ENCODE data around the gene PPP1R18. TPM values are rescaled to one million over a fixed set of nuclear protein-coding genes. Genes with fewer than 3 reads are reported as not detected.

Gene PPP1R18
- total and polyA plus RNA-seq, 2 experiments from 2014 or later, result 13.0 to 43.5 TPM

DNA sequence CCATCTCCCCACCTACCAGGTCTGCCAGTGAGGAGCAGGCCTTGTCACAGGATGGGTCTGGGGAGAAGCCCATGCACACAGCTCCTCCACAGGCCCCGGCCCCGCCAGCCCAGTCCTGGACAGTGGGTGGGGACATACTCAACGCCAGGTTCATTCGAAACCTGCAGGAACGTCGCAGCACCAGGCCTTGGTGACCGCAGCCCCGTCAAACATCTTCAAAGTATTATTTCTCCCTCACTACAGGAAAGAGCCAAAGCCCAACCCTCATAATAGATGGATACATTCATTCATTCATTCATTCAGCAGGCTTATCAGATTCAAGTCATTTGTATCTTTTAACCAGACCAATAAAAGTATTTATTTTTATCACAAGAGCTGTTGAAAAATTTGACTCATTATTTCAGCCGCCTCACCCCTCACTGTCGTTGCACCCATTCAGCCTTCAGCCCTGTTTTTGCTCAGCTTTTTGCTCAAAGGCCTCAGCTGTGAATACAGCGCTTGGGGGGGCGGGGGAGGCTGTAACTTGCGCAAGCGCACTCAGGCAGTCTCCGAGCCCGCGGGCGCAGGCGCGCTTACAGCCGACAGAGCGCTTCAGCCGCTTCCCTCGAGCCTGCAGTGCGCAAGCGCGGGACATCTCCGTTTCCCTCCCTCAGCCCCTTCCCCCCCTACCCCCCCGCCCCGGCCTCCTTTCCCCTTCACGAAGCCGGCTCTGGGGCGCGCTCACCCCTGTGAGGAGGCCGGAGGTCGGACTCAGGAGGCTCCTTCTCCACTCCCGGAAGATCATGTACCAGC lies 39.8 kb downstream of the PPP1R18 start, which contains the start of gene C6orf136:
Gene C6orf136, plus strand, starts transcription at position 684 of the 792 bp plus-strand sequence. Its CDS starts 99 bp downstream, at position 783.
- no peaks in the 10 kb centered on the region for H3K27me3 ChIP-seq
- peak within 1 kb of the TSS; percentile 64 for H3K4me3 ChIP-seq
- TF ChIP-seq, protein P1, sequence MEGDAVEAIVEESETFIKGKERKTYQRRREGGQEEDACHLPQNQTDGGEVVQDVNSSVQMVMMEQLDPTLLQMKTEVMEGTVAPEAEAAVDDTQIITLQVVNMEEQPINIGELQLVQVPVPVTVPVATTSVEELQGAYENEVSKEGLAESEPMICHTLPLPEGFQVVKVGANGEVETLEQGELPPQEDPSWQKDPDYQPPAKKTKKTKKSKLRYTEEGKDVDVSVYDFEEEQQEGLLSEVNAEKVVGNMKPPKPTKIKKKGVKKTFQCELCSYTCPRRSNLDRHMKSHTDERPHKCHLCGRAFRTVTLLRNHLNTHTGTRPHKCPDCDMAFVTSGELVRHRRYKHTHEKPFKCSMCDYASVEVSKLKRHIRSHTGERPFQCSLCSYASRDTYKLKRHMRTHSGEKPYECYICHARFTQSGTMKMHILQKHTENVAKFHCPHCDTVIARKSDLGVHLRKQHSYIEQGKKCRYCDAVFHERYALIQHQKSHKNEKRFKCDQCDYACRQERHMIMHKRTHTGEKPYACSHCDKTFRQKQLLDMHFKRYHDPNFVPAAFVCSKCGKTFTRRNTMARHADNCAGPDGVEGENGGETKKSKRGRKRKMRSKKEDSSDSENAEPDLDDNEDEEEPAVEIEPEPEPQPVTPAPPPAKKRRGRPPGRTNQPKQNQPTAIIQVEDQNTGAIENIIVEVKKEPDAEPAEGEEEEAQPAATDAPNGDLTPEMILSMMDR (IDR thresholded peaks at IDR 0.05; ENCODE audit: low read depth, low read length), result no peak
- peak; percentile 93 to 95 for DNase-seq (ENCODE audit: low read depth in 1 of 2, low spot score in 1 of 2)
- H3K27ac ChIP-seq, result peak within 1 kb of the TSS; percentile 83
- H3K9me3 ChIP-seq (ENCODE audit: low read depth), result no peaks in the 10 kb centered on the region
- peaks cover 7% of the 10 kb centered on the region for H3K4me1 ChIP-seq (ENCODE audit: low read depth)
- H3K36me3 ChIP-seq, result peaks cover 10% of the 10 kb centered on the region

DNA sequence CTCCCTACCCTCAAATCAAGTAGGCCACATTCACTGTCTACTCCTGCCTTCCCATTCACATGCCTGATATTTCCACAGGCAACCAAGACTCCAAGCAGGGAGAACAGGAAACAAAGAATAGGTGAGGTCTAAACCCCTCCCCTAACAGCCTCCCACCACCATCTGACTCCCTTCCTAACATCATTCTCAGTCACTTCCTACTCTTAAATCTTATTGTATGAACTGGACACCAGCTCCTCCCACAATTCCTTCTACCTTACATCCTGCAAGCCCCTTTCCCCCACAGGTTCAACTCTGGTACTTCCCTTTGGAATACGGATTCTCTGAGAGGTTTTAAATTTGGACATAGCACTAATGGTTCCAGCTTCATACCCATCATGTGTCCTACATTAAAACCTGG lies 40.5 kb downstream of the PPP1R18 start:
- no peak overlapping the region for H3K4me3 ChIP-seq
- no peaks in the 10 kb centered on the region for H3K9me3 ChIP-seq (ENCODE audit: low read depth)
- H3K4me1 ChIP-seq (ENCODE audit: low read depth), result peaks cover 7% of the 10 kb centered on the region
- H3K27me3 ChIP-seq, result no peaks in the 10 kb centered on the region
- no peak for DNase-seq (ENCODE audit: low read depth in 1 of 2, low spot score in 1 of 2)
- TF ChIP-seq, protein P1 (IDR thresholded peaks at IDR 0.05; ENCODE audit: low read depth, low read length), result no peak
- H3K36me3 ChIP-seq, result peaks cover 8% of the 10 kb centered on the region
- peak overlapping the region; percentile 60 for H3K27ac ChIP-seq

DNA sequence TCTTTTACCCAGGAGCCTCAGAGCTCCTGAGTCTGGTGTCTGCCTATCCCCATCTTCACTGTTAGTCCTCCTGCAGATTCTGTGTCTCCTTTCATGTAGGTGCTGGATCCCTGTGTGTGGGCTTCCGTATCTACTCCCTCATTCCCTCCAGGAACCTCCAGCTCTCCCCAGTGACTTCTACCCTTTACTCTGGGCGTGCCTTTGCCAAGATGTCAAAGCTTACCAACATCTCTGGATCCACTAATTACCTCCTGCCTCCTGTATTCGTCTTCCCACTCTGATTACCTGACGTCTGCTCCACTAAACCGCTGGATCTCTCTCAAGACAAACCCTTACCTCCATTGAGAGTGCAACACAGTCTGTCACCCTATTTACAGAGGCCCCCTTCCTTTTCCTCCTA lies 41.7 kb downstream of the PPP1R18 start:
- DNase-seq (ENCODE audit: low read depth in 1 of 2, low spot score in 1 of 2), result no peak
- H3K4me1 ChIP-seq (ENCODE audit: low read depth), result peaks cover 7% of the 10 kb centered on the region
- peak overlapping the region; percentile 54 for H3K27ac ChIP-seq
- H3K9me3 ChIP-seq (ENCODE audit: low read depth), result no peaks in the 10 kb centered on the region
- TF ChIP-seq, protein P1 (IDR thresholded peaks at IDR 0.05; ENCODE audit: low read depth, low read length), result no peak
- peaks cover 14% of the 10 kb centered on the region for H3K36me3 ChIP-seq
- H3K27me3 ChIP-seq, result no peaks in the 10 kb centered on the region
- no peak overlapping the region for H3K4me3 ChIP-seq

DNA sequence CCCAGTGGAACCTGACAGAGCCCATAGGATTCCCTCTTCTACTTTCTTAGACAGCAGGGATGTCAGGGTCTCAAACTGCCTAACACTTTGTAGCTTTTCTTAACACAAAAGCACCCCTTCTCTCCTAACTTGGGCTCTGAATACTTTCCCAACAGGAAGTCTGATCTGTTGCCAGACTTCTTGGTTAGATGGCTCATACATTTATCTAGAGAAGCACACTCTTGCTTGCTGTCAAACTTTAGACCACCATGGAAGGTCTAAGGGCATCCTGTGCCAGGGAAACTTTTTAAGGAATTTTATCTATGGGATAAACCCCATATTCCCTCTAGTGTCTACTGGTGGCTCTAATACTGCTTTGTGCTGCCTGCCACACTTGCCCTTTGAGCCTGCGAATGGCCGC lies 42.8 kb downstream of the PPP1R18 start:
- Histone ChIP-seq H3K36me3 (peaks cover 12% of the 10 kb centered on the region), H3K4me3 (no peak overlapping the region), H3K9me3 (ENCODE audit: low read depth) (no peaks in the 10 kb centered on the region), H3K27me3 (no peaks in the 10 kb centered on the region), H3K27ac (peak overlapping the region; percentile 48), H3K4me1 (ENCODE audit: low read depth) (peaks cover 7% of the 10 kb centered on the region)
- peak in 1 of 2 donors; percentile 62 for DNase-seq (ENCODE audit: low read depth in 1 of 2, low spot score in 1 of 2)
- TF ChIP-seq, protein P1 (IDR thresholded peaks at IDR 0.05; ENCODE audit: low read depth, low read length), result no peak

DNA sequence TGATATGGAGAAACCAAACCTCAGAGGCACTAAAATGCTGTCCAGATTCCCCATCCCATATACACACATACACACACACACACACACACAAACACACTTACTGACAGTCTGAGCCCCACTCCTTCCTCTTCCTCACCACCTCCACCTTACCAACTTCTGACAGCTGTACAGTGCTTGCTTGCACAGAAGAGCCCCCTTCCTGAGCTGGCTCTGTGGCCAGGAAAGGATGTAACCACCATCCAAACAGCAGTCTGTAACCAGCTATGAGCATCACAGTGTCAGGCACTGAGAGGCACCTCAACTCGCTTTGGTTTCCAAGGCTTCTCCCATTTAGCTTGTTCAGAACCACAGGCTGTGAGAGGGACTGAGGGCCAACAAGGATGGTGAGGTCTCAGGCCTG lies 45.4 kb downstream of the PPP1R18 start:
- Histone ChIP-seq H3K9me3 (ENCODE audit: low read depth) (no peaks in the 10 kb centered on the region), H3K27me3 (no peaks in the 10 kb centered on the region), H3K4me1 (ENCODE audit: low read depth) (peaks cover 1% of the 10 kb centered on the region), H3K27ac (no peak overlapping the region), H3K4me3 (no peak overlapping the region), H3K36me3 (peaks cover 11% of the 10 kb centered on the region)
- TF ChIP-seq, protein P1 (IDR thresholded peaks at IDR 0.05; ENCODE audit: low read depth, low read length), result no peak
- no peak for DNase-seq (ENCODE audit: low read depth in 1 of 2, low spot score in 1 of 2)

Data from cardiac muscle cell (in vitro differentiated cells and primary cell).